GM19468 (cell line): ENCODE data around the gene RPP25L.

Source experiments
- ATAC-seq: cut with Tn5 transposase; IDR thresholded peaks from one replicate; pipeline ENCODE4 v1.9.1; 2021; ENCODE audit warnings: mild to moderate bottlenecking, moderate library complexity, moderate number of reproducible peaks; ENCODE audit not compliant: unreplicated experiment; ENCODE audit errors: extremely low read depth

Gene RPP25L

GRCh38 chr9:34572092-34572491, 39.8 kb downstream of the RPP25L start:
- ATAC-seq = no peak

- ATAC-seq = no peak
These were observed 40.5 kb downstream of the RPP25L start for GRCh38 chr9:34571481-34571810.

GRCh38 chr9:34570809-34571480, 41.0 kb downstream of the RPP25L start:
- no peak for ATAC-seq

GRCh38 chr9:34570376-34570775, 41.5 kb downstream of the RPP25L start:
- ATAC-seq = no peak

GRCh38 chr9:34568774-34569173, 43.1 kb downstream of the RPP25L start:
- no peak for ATAC-seq

- no peak for ATAC-seq
These were observed 43.8 kb downstream of the RPP25L start for GRCh38 chr9:34568133-34568532.

- no peak for ATAC-seq
These were observed 44.9 kb downstream of the RPP25L start for GRCh38 chr9:34566972-34567371.

GRCh38 chr9:34566322-34566721, 45.6 kb downstream of the RPP25L start:
- no peak for ATAC-seq

- no peak for ATAC-seq
These were observed 46.0 kb downstream of the RPP25L start for GRCh38 chr9:34565856-34566255.

GRCh38 chr9:34564617-34565016, 47.3 kb downstream of the RPP25L start:
- no peak for ATAC-seq

GRCh38 chr9:34563262-34563661, 48.6 kb downstream of the RPP25L start:
- ATAC-seq = no peak

- ATAC-seq = no peak
These were observed 49.7 kb downstream of the RPP25L start for GRCh38 chr9:34562135-34562745.

GRCh38 chr9:34560599-34561214, 51.2 kb downstream of the RPP25L start:
- no peak for ATAC-seq
